K562 (cell line): ENCODE data around the gene CAPN3. TPM values are rescaled to one million over a fixed set of nuclear protein-coding genes. Genes with fewer than 3 reads are reported as not detected.

Experiments used
- ZNF707 ChIP-seq: fragments of 250-450 bp; sonication (Bioruptor Pico); conservative IDR thresholded peaks from 2 replicates; pipeline ENCODE4 v1.8.0; 2022; ENCODE audit warnings: inconsistent platforms, mild to moderate bottlenecking, moderate library complexity
- polyA plus RNA-seq, 8 experiments: library from polyadenylated mRNA; depleted of rRNA in 4 of 8; stranded (reverse) in 5 of 8; unstranded in 3 of 8; fragments of >200 nt; fragmentation: Nextera tagmentation in 2 of 8; fragmentation: Illumina TruSeq in 1 of 8; extraction: Ambion mirVana in 2 of 8; extraction: Trizol in 1 of 8; gene quantifications; 2 replicates each; pipeline versions ENCODE4 v1.2.1 to v1.2.3, GENCODE V29; 2011 to 2014; ENCODE audit warnings: inconsistent platforms in 1 of 8, missing spikeins in 1 of 8
- total RNA-seq, 7 experiments: library from RNA; depleted of rRNA in 6 of 7; stranded (reverse); fragments of >200 nt in 6 of 7; fragmentation: Illumina TruSeq in 2 of 7; extraction: Trizol in 2 of 7; gene quantifications; 2 replicates each; pipeline versions ENCODE4 v1.2.1 to v1.2.3, GENCODE V29; 2011 to 2021; ENCODE audit warnings: low replicate concordance in 1 of 7
- TF ChIP-seq, protein P1 (sequence below), 2 experiments: fragments of 450-650 bp in 1 of 2; sonication (generic) in 1 of 2; formaldehyde crosslinking in 1 of 2; IDR thresholded peaks; 2 replicates each; pipeline versions ENCODE4 v1.7.1 to v1.9.0; 2016 to 2022; ENCODE audit warnings: inconsistent platforms in 1 of 2, mild to moderate bottlenecking in 1 of 2, missing genetic modification reagents in 1 of 2

CAPN3 gene
- total and polyA plus RNA-seq, 9 of the 15 experiments (the other 6 are each of a cell fraction or from before 2014, with no cell fraction given), result 0.03 to 0.34 (median 0.20) TPM; not detected in 2

DNA sequence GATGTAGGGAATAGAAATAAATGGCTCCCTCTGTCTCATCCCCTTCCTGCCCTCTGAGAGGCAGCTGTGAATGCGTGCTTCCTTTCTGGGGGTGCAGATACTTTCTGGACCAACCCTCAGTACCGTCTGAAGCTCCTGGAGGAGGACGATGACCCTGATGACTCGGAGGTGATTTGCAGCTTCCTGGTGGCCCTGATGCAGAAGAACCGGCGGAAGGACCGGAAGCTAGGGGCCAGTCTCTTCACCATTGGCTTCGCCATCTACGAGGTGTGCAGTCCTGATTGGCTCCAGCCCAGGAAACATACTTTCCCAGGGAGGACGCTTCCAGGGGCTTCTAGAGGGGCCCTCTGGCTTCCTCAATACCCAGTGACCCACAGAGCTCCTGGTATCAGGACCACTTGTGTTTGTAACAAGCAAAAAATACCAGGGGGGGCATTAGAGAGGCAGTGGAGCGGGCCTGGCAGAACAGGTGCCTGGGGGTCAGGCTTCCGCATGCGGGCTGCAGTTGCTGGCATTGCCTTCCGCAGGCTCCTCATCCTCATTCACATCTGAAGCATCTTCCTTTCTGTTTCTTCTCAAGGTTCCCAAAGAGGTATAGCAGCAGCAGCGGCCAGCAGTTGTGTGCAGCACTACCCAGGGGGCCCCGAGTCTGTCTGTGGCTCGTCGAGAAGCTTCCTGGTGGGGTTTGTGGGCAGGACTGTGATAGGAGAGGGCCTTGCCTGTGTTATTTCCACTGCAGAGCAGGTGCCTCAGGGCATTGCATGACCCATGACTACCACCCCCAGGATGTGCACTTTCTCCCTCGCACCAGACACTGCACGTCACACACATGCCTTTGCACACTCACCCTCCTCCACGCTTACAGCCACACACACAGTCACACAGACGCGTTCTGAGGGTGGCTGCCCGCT is 42.5 kb downstream of the CAPN3 start (continued):
- TF ChIP-seq, protein P1, sequence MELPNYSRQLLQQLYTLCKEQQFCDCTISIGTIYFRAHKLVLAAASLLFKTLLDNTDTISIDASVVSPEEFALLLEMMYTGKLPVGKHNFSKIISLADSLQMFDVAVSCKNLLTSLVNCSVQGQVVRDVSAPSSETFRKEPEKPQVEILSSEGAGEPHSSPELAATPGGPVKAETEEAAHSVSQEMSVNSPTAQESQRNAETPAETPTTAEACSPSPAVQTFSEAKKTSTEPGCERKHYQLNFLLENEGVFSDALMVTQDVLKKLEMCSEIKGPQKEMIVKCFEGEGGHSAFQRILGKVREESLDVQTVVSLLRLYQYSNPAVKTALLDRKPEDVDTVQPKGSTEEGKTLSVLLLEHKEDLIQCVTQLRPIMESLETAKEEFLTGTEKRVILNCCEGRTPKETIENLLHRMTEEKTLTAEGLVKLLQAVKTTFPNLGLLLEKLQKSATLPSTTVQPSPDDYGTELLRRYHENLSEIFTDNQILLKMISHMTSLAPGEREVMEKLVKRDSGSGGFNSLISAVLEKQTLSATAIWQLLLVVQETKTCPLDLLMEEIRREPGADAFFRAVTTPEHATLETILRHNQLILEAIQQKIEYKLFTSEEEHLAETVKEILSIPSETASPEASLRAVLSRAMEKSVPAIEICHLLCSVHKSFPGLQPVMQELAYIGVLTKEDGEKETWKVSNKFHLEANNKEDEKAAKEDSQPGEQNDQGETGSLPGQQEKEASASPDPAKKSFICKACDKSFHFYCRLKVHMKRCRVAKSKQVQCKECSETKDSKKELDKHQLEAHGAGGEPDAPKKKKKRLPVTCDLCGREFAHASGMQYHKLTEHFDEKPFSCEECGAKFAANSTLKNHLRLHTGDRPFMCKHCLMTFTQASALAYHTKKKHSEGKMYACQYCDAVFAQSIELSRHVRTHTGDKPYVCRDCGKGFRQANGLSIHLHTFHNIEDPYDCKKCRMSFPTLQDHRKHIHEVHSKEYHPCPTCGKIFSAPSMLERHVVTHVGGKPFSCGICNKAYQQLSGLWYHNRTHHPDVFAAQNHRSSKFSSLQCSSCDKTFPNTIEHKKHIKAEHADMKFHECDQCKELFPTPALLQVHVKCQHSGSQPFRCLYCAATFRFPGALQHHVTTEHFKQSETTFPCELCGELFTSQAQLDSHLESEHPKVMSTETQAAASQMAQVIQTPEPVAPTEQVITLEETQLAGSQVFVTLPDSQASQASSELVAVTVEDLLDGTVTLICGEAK (IDR thresholded peaks at IDR 0.05), result peak; percentile 80
- TF ChIP-seq, protein P1 (CRISPR knock-in tag; IDR thresholded peaks at IDR 0.05), result no peak
- no peak for TF ChIP-seq ZNF707 (CRISPR knock-in tag)
